Upper lobe of left lung (tissue), 6 donors: ENCODE data around the gene HAUS3. TPM values are rescaled to one million over a fixed set of nuclear protein-coding genes. Genes with fewer than 3 reads are reported as not detected.

Experiments used
- ATAC-seq, 2 donors: fragments of 200-7000 bp; cut with Tn5 transposase; one replicate each; pipeline ENCODE4 v1.9.1; 2022; ENCODE audit warnings: mild to moderate bottlenecking in 2 of 2, moderate library complexity in 2 of 2; ENCODE audit not compliant: low FRiP score in 2 of 2
- DNase-seq, 2 donors: peaks; one replicate each; pipeline ENCODE4 v3.0.0-alpha.2; 2019 to 2020
- H3K27ac ChIP-seq, 4 donors: fragments of 200-600 bp; sonication (generic); one replicate each; pipeline ENCODE4 v1.5.1; 2016 to 2019
- H3K27me3 ChIP-seq, 4 donors: fragments of 200-600 bp; sonication (generic); one replicate each; pipeline ENCODE4 v1.5.1; 2017 to 2019
- H3K36me3 ChIP-seq, 4 donors: fragments of 200-600 bp; sonication (generic); one replicate each; pipeline ENCODE4 v1.5.1; 2016 to 2019
- H3K4me1 ChIP-seq, 4 donors: fragments of 200-600 bp; sonication (generic); one replicate each; pipeline ENCODE4 v1.5.1; 2018 to 2019
- H3K4me3 ChIP-seq, 4 donors: fragments of 200-600 bp; sonication (generic); one replicate each; pipeline ENCODE4 v1.5.1; 2017 to 2019; ENCODE audit warnings: mild to moderate bottlenecking in 2 of 4, moderate library complexity in 1 of 4
- H3K9me3 ChIP-seq, 4 donors: fragments of 200-600 bp; sonication (generic); one replicate each; pipeline ENCODE4 v1.5.1; 2018 to 2019
- CTCF ChIP-seq, 6 experiments: fragments of 450-650 bp in 4 of 6; fragments of 200-600 bp in 2 of 6; sonication (generic) in 2 of 6; IDR thresholded peaks; one replicate each; pipeline ENCODE4 v1.5.1; 2016 to 2019; ENCODE audit warnings: antibody characterized with exemption in 6 of 6
- EP300 ChIP-seq, 4 donors: sonication (generic); formaldehyde crosslinking; IDR thresholded peaks; one replicate each; pipeline ENCODE4 v1.5.1; 2017; ENCODE audit warnings: antibody characterized with exemption in 4 of 4, control low read depth in 2 of 4
- POLR2A ChIP-seq, 4 donors: fragments of 450-650 bp; IDR thresholded peaks; one replicate each; pipeline ENCODE4 v1.5.1; 2016 to 2017; ENCODE audit warnings: antibody characterized with exemption in 4 of 4, mild to moderate bottlenecking in 2 of 4
- POLR2AphosphoS5 ChIP-seq, 2 donors: sonication (generic); formaldehyde crosslinking; IDR thresholded peaks; one replicate each; pipeline ENCODE4 v1.5.1; 2017; ENCODE audit warnings: antibody characterized with exemption in 2 of 2
- WGBS, 2 donors: methylation state at CpG; one replicate each; pipeline ENCODE4 v1.1.5; 2017 to 2018; 5-methylcytosine and 5-hydroxymethylcytosine counted together
- total RNA-seq, 6 donors: library from RNA; depleted of rRNA in 4 of 6; stranded (reverse); fragments of >200 nt in 4 of 6; gene quantifications; one replicate each; pipeline versions ENCODE4 v1.1.0 to v1.2.1, GENCODE V29; 2016 to 2021
- donor health status: DM: no; HTN: no; CAD: no; lungs with moderate emphysema.
- donor health status: DM: no; HTN: yes; CAD: no; lungs with severe emphysema.

The HAUS3 gene
- total RNA-seq, 6 donors from 2014 or later: 8.2 to 21.0 (median 12.5) TPM

DNA sequence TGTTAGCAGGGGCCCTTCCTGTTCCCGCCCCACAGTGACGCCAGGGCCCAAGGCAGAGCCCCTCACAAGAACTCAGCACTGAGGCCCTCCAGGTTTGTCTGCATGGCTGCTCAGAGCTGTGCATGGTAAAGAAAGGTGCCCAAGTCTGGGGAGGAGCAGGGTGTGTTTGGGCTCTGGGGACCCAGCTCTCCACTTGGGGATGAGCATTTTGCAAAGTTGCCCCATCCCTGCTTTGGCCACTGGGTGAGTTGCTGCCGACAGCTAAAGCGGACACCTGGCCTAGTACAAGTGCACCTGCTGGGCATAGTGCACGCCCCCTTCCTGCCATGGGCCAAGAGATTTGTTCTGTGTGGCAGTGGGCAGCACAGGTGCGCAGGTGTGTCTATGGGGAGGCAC lies 22.0 kb upstream of the HAUS3 start:
- WGBS, 2 donors: 77 to 97% methylated on average over 6 of the region's 6 CpGs
- no peak for ATAC-seq
- Histone ChIP-seq H3K4me3 (no peak overlapping the region), H3K36me3 (peaks cover 0 to 7% (median under 1%) of the 10 kb centered on the region in 4 donors), H3K4me1 (peaks cover 42 to 55% (median 47%) of the 10 kb centered on the region in 4 donors), H3K27me3 (no peaks in the 10 kb centered on the region), H3K27ac (no peak overlapping the region), H3K9me3 (no peaks in the 10 kb centered on the region)
- no peak for DNase-seq
- no peak for TF ChIP-seq POLR2AphosphoS5 (IDR thresholded peaks at IDR 0.05)
- no peak for TF ChIP-seq POLR2A (IDR thresholded peaks at IDR 0.05)
- TF ChIP-seq CTCF (IDR thresholded peaks at IDR 0.05): no peak
- no peak for TF ChIP-seq EP300 (IDR thresholded peaks at IDR 0.05)

DNA sequence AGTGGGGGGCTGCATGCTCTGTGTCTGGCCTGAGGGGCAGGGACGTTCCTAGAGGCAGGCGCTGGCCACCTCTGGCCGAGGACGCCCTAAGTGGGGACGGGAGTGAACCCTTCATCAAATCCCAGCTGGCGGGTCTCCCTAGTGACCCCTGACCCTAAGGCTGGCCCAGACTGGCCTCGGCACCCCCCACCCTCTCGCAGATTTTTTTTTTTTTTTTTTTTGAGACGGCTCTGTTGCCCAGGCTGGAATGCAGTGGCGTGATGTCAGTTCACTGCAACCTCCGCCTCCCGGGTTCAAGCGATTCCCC lies 21.0 kb upstream of the HAUS3 start:
- H3K9me3 ChIP-seq: no peaks in the 10 kb centered on the region
- H3K4me1 ChIP-seq: peaks cover 52 to 65% (median 57%) of the 10 kb centered on the region in 4 donors
- H3K27me3 ChIP-seq: no peaks in the 10 kb centered on the region
- peak overlapping the region; percentile 94 to 98 (median 98) for H3K27ac ChIP-seq
- TF ChIP-seq CTCF (IDR thresholded peaks at IDR 0.05) (no peak), EP300 (IDR thresholded peaks at IDR 0.05) (no peak), POLR2AphosphoS5 (IDR thresholded peaks at IDR 0.05) (no peak), POLR2A (IDR thresholded peaks at IDR 0.05) (no peak)
- H3K4me3 ChIP-seq: peak overlapping the region; percentile 59 to 98 (median 82)
- WGBS, 2 donors: 43 to 54% methylated on average over 12 to 13 of the region's 13 CpGs
- H3K36me3 ChIP-seq: peaks cover 0 to 13% (median 8%) of the 10 kb centered on the region in 4 donors
- ATAC-seq: no peak
- DNase-seq: no peak

GRCh38 chr4:2262145-2262943 lies 20.4 kb upstream of the HAUS3 start:
- H3K27me3 ChIP-seq: no peaks in the 10 kb centered on the region
- H3K27ac ChIP-seq: peak overlapping the region; percentile 94 to 98 (median 98)
- H3K4me3 ChIP-seq: peak overlapping the region; percentile 79 to 98 (median 90)
- no peaks in the 10 kb centered on the region for H3K9me3 ChIP-seq
- DNase-seq: peak; percentile 100
- H3K4me1 ChIP-seq: peaks cover 57 to 70% (median 62%) of the 10 kb centered on the region in 4 donors
- TF ChIP-seq POLR2AphosphoS5 (IDR thresholded peaks at IDR 0.05) (peak; percentile 88 to 94), CTCF (IDR thresholded peaks at IDR 0.05) (peak in 2 of 6 experiments; percentile 19 to 20), POLR2A (IDR thresholded peaks at IDR 0.05) (peak; percentile 61 to 99 (median 88)), EP300 (IDR thresholded peaks at IDR 0.05) (no peak)
- H3K36me3 ChIP-seq: peaks cover 0 to 18% (median 10%) of the 10 kb centered on the region in 4 donors
- ATAC-seq: peak; percentile 95 to 98
- 0 to 1% methylated on average over 31 to 52 of the region's 98 CpGs for WGBS, 2 donors

- Histone ChIP-seq H3K9me3 (no peaks in the 10 kb centered on the region), H3K27me3 (no peaks in the 10 kb centered on the region), H3K4me1 (peaks cover 61 to 72% (median 67%) of the 10 kb centered on the region in 4 donors), H3K36me3 (peaks cover 0 to 19% (median 10%) of the 10 kb centered on the region in 4 donors), H3K4me3 (peak within 1 kb of the TSS; percentile 79 to 98 (median 93)), H3K27ac (peak within 1 kb of the TSS; percentile 94 to 98 (median 98))
- DNase-seq: no peak
- ATAC-seq: no peak
- peak in 1 of 2 donors; percentile 71 for TF ChIP-seq POLR2AphosphoS5 (IDR thresholded peaks at IDR 0.05)
- TF ChIP-seq EP300 (IDR thresholded peaks at IDR 0.05): no peak
- WGBS, 2 donors: 0% methylated on average over 3 of the region's 46 CpGs; no CpG with 5 or more reads in 1 of the 2 donors
Observed at GRCh38 chr4:2261853-2262144, 19.9 kb upstream of the HAUS3 start, which contains the start of gene MXD4. Gene MXD4 (minus strand): TSS chr4:2262109. CDS start chr4:2261980, 129 bp downstream.

DNA sequence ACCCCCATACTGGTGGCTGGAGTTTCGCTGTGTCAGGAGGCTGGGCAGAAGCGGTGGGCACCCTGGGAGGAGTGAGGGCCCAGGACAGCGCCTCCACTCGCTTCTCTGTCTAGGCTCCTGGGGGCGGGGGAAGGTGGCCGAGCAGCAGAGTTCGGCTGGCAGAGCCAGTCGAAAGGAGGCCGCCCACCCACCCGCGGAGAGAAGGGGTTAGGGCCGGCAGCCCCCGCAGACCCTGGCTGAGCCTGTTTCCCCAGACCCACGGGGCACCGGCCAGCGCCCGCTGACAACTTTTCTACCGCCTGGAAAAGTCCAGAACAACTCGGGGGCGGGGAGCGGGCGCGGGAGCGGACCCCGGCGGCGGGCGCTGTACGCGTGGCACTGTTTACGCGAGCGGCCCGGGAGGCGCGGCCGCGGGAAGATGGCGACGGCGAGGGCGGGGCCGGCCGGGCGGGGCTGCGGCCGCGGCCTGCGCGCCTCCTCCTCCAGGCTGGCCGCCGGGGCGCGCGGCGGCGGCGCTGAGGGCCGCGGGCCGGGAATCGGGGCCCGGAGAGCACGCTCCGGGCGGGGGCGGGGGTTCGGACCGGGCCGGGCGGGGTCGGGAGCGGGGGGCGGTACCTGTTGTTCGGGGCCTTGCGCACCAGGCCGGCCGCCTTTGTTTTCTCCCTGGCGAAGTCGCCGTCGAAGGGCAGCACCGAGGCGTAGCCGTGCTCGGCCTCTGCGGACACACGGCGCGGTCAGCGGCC lies 19.4 kb upstream of the HAUS3 start:
- Histone ChIP-seq H3K4me3 (peak overlapping the region; percentile 79 to 98 (median 93)), H3K4me1 (peaks cover 61 to 73% (median 68%) of the 10 kb centered on the region in 4 donors), H3K27me3 (no peaks in the 10 kb centered on the region), H3K9me3 (no peaks in the 10 kb centered on the region), H3K27ac (peak overlapping the region; percentile 92 to 98 (median 95)), H3K36me3 (peaks cover 0 to 19% (median 12%) of the 10 kb centered on the region in 4 donors)
- WGBS, 2 donors: 0% methylated on average over 4 to 32 of the region's 91 CpGs
- TF ChIP-seq POLR2AphosphoS5 (IDR thresholded peaks at IDR 0.05) (peak in 1 of 2 donors; percentile 41), EP300 (IDR thresholded peaks at IDR 0.05) (no peak), POLR2A (IDR thresholded peaks at IDR 0.05) (peak in 2 of 4 donors; percentile 19), CTCF (IDR thresholded peaks at IDR 0.05) (no peak)
- ATAC-seq: peak in 1 of 2 donors; percentile 48
- peak; percentile 61 to 95 for DNase-seq
